HepG2 (cell line): ENCODE data around the gene MTHFD1L.

Experiments used
- FOXM1 ChIP-seq: sonication (generic); formaldehyde crosslinking; IDR thresholded peaks from 2 replicates; pipeline ENCODE4 v1.5.0; 2020; ENCODE audit warnings: missing genetic modification reagents
- NFRKB ChIP-seq: fragments of 450-650 bp; IDR thresholded peaks from 2 replicates; pipeline ENCODE4 v1.6.1; 2017
- PHF21A ChIP-seq: sonication (generic); formaldehyde crosslinking; IDR thresholded peaks from 2 replicates; pipeline ENCODE4 v1.5.0; 2020; ENCODE audit warnings: mild to moderate bottlenecking, missing genetic modification reagents
- TF ChIP-seq, protein P1 (sequence below): sonication (generic); formaldehyde crosslinking; IDR thresholded peaks from 2 replicates; pipeline ENCODE4 v1.5.0; 2020; ENCODE audit warnings: mild to moderate bottlenecking, missing genetic modification reagents, moderate library complexity

- TF ChIP-seq NFRKB = no peak
- TF ChIP-seq PHF21A (CRISPR knock-in tag) = no peak
- TF ChIP-seq, protein P1, sequence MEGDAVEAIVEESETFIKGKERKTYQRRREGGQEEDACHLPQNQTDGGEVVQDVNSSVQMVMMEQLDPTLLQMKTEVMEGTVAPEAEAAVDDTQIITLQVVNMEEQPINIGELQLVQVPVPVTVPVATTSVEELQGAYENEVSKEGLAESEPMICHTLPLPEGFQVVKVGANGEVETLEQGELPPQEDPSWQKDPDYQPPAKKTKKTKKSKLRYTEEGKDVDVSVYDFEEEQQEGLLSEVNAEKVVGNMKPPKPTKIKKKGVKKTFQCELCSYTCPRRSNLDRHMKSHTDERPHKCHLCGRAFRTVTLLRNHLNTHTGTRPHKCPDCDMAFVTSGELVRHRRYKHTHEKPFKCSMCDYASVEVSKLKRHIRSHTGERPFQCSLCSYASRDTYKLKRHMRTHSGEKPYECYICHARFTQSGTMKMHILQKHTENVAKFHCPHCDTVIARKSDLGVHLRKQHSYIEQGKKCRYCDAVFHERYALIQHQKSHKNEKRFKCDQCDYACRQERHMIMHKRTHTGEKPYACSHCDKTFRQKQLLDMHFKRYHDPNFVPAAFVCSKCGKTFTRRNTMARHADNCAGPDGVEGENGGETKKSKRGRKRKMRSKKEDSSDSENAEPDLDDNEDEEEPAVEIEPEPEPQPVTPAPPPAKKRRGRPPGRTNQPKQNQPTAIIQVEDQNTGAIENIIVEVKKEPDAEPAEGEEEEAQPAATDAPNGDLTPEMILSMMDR (CRISPR knock-in tag) = no peak
- TF ChIP-seq FOXM1 (CRISPR knock-in tag) = no peak
Measured at GRCh38 chr6:151081656-151082055, 216.2 kb downstream of the MTHFD1L start.
